H1 (cell line): ENCODE measurements around the gene FGF3. TPM values are rescaled to one million over a fixed set of nuclear protein-coding genes. Genes with fewer than 3 reads are reported as not detected.

Experiments
- CHD7 ChIP-seq: fragments of 300-600 bp; sonication (generic); IDR thresholded peaks from 2 replicates; pipeline ENCODE4 v1.7.1; 2012; ENCODE audit warnings: low read length, moderate library complexity, mild to moderate bottlenecking, inconsistent platforms; ENCODE audit not compliant: insufficient replicate concordance
- EGR1 ChIP-seq: IDR thresholded peaks from 2 replicates; pipeline ENCODE4 v1.6.1; 2011; ENCODE audit warnings: low read depth, low read length, borderline replicate concordance
- polyA plus RNA-seq, 7 experiments: library from polyadenylated mRNA; depleted of rRNA in 3 of 7; stranded (reverse) in 5 of 7; unstranded in 2 of 7; fragments of >200 nt in 5 of 7; fragments of 200-250 nt in 2 of 7; gene quantifications; 1 replicate in 5 of 7; 2 replicates in 1 of 7; 4 replicates in 1 of 7; pipeline versions ENCODE4 v1.2.1 to v1.2.3, GENCODE V29; 2011 to 2013; ENCODE audit warnings: missing spikeins in 2 of 7, mixed read lengths in 2 of 7
- total RNA-seq: library from RNA; stranded (reverse); fragmentation: NEBNext Ultra II Directional; extraction: Animal tissue kit (Norgen Biotek cat#: 25700); gene quantifications from 2 replicates; pipeline ENCODE4 v1.2.1, GENCODE V29; 2021

The FGF3 gene
- total and polyA plus RNA-seq, 2 of the 8 experiments (the other 6 are each of a cell fraction or from before 2014, with no cell fraction given) = not detected

GRCh38 chr11:69802590-69802989, 16.6 kb downstream of the FGF3 start (continued):
- TF ChIP-seq EGR1 = no peak
- TF ChIP-seq CHD7 = no peak
